Measurements from ENCODE around the gene SECISBP2. TPM values are rescaled to one million over a fixed set of nuclear protein-coding genes. Genes with fewer than 3 reads are reported as not detected.
"Not testable (repeated sequence)": the region's sequence is repeated elsewhere in the genome, so short reads cannot be mapped to it uniquely, and the experiment has no call there.

Gene SECISBP2
- total RNA-seq, 6 experiments from 2014 or later: 13.8 to 20.3 (median 17.3) TPM

- no peak for DNase-seq
- Mint-ChIP-seq H3K4me3 (no peak overlapping the region), H3K9me3 (peaks cover 8% of the 10 kb centered on the region; the same call in 1 of the 2 replicates), H3K36me3 (ENCODE audit: low read depth) (no peaks in the 10 kb centered on the region; the same call in 1 of the 2 replicates), H3K4me1 (ENCODE audit: low read depth) (no peaks in the 10 kb centered on the region), H3K27ac (no peak overlapping the region), H3K27me3 (ENCODE audit: insufficient read depth) (peaks cover 1% of the 10 kb centered on the region)
- TF ChIP-seq CTCF (IDR thresholded peaks at IDR 0.05): no peak
Measured at GRCh38 chr9:89291741-89292140, 26.6 kb upstream of the SECISBP2 start.

GRCh38 chr9:89293014-89293413 is 25.3 kb upstream of the SECISBP2 start:
- Mint-ChIP-seq H3K27me3 (ENCODE audit: insufficient read depth) (peaks cover 1% of the 10 kb centered on the region), H3K9me3 (peaks cover 8% of the 10 kb centered on the region; the same call in 1 of the 2 replicates), H3K36me3 (ENCODE audit: low read depth) (no peaks in the 10 kb centered on the region; the same call in 1 of the 2 replicates), H3K4me1 (ENCODE audit: low read depth) (no peaks in the 10 kb centered on the region), H3K27ac (no peak overlapping the region), H3K4me3 (no peak overlapping the region)
- DNase-seq: no peak
- no peak for TF ChIP-seq CTCF (IDR thresholded peaks at IDR 0.05)

GRCh38 chr9:89295400-89295799 is 22.9 kb upstream of the SECISBP2 start:
- peaks cover 9% of the 10 kb centered on the region; the same call in 1 of the 2 replicates for H3K4me1 Mint-ChIP-seq (ENCODE audit: low read depth)
- no peak overlapping the region for H3K27ac Mint-ChIP-seq
- no peak for DNase-seq
- peaks cover 8% of the 10 kb centered on the region; the same call in 1 of the 2 replicates for H3K9me3 Mint-ChIP-seq
- no peak overlapping the region for H3K4me3 Mint-ChIP-seq
- H3K36me3 Mint-ChIP-seq (ENCODE audit: low read depth): no peaks in the 10 kb centered on the region; the same call in 1 of the 2 replicates
- H3K27me3 Mint-ChIP-seq (ENCODE audit: insufficient read depth): peaks cover 1% of the 10 kb centered on the region
- TF ChIP-seq CTCF (IDR thresholded peaks at IDR 0.05): no peak

- DNase-seq; H3K27ac Mint-ChIP-seq; H3K27me3 Mint-ChIP-seq (ENCODE audit: insufficient read depth); H3K4me3 Mint-ChIP-seq; H3K9me3 Mint-ChIP-seq; H3K4me1 Mint-ChIP-seq (ENCODE audit: low read depth); H3K36me3 Mint-ChIP-seq (ENCODE audit: low read depth): not testable (repeated sequence)
Measured at GRCh38 chr9:89301996-89302395, 16.3 kb upstream of the SECISBP2 start.

- no peak overlapping the region for H3K4me3 Mint-ChIP-seq
- TF ChIP-seq CTCF (IDR thresholded peaks at IDR 0.05): no peak
- no peak overlapping the region for H3K27ac Mint-ChIP-seq
- H3K36me3 Mint-ChIP-seq (ENCODE audit: low read depth): no peaks in the 10 kb centered on the region
- H3K27me3 Mint-ChIP-seq (ENCODE audit: insufficient read depth): no peaks in the 10 kb centered on the region; the same call in 1 of the 2 replicates
- H3K4me1 Mint-ChIP-seq (ENCODE audit: low read depth): no peaks in the 10 kb centered on the region
- DNase-seq: no peak
- H3K9me3 Mint-ChIP-seq: no peaks in the 10 kb centered on the region
Measured at GRCh38 chr9:89304020-89304833, 14.1 kb upstream of the SECISBP2 start.

GRCh38 chr9:89304834-89305188 is 13.5 kb upstream of the SECISBP2 start:
- TF ChIP-seq CTCF (IDR thresholded peaks at IDR 0.05): no peak
- Mint-ChIP-seq H3K4me1 (ENCODE audit: low read depth) (peaks cover 3% of the 10 kb centered on the region; the same call in 1 of the 2 replicates), H3K27ac (no peak overlapping the region), H3K36me3 (ENCODE audit: low read depth) (no peaks in the 10 kb centered on the region), H3K9me3 (no peaks in the 10 kb centered on the region), H3K4me3 (no peak overlapping the region), H3K27me3 (ENCODE audit: insufficient read depth) (no peaks in the 10 kb centered on the region; the same call in 1 of the 2 replicates)
- no peak for DNase-seq

Measured in HFFc6 (cell line).